ENCODE results near the gene CXCR5.

- TF ChIP-seq POLR2A (IDR thresholded peaks at IDR 0.05) (no peak), CTCF (IDR thresholded peaks at IDR 0.05) (no peak)
These were observed 5.5 kb upstream of the CXCR5 start for GRCh38 chr11:118878163-118878563.
